ENCODE results near the gene ETS2.

- no peak for TF ChIP-seq CTCF (IDR thresholded peaks at IDR 0.05)
- no peak for TF ChIP-seq POLR2AphosphoS5 (IDR thresholded peaks at IDR 0.05)
These were observed 41.8 kb downstream of the ETS2 start for GRCh38 chr21:38847556-38847955.
